ACC112 (cell line): ENCODE data around the gene FBXW5.

ENCODE experiments used
- H2AFZ ChIP-seq: fragments of 200-600 bp; sonication (generic); one replicate; pipeline ENCODE4 v1.6.0; 2017; ENCODE audit warnings: antibody characterized with exemption, low read length; ENCODE audit not compliant: unreplicated experiment
- H3K27ac ChIP-seq: fragments of 200-600 bp; sonication (generic); 2 replicates; pipeline ENCODE4 v1.5.1; 2014; ENCODE audit warnings: low read depth, mild to moderate bottlenecking, antibody characterized with exemption, low read length, moderate library complexity
- H3K27me3 ChIP-seq: fragments of 200-600 bp; sonication (generic); 2 replicates; pipeline ENCODE4 v1.6.1; 2014; ENCODE audit warnings: mild to moderate bottlenecking, antibody characterized with exemption, low read length, moderate library complexity, mixed read lengths; ENCODE audit not compliant: insufficient read depth
- H3K36me3 ChIP-seq: fragments of 200-600 bp; sonication (generic); 2 replicates; pipeline ENCODE4 v1.6.1; 2016; ENCODE audit warnings: mild to moderate bottlenecking, antibody characterized with exemption, low read length, moderate library complexity, mixed read lengths; ENCODE audit not compliant: insufficient read depth
- H3K4me1 ChIP-seq: fragments of 200-600 bp; sonication (generic); one replicate; pipeline ENCODE4 v1.6.1; 2016; ENCODE audit warnings: low read length, mixed read lengths; ENCODE audit not compliant: insufficient read depth, unreplicated experiment, control insufficient read depth
- H3K4me3 ChIP-seq: fragments of 200-600 bp; sonication (generic); 2 replicates; pipeline ENCODE4 v1.5.1; 2014; ENCODE audit warnings: mild to moderate bottlenecking, low read depth, low read length
- H3K79me2 ChIP-seq: fragments of 200-600 bp; sonication (generic); one replicate; pipeline ENCODE4 v1.6.0; 2016; ENCODE audit warnings: low read length; ENCODE audit not compliant: control insufficient read depth, unreplicated experiment, insufficient read depth

Gene FBXW5

GRCh38 chr9:136965771-136966484 is 21.4 kb upstream of the FBXW5 start:
- no peaks in the 10 kb centered on the region for H3K79me2 ChIP-seq
- H3K4me1 ChIP-seq = peaks cover 5% of the 10 kb centered on the region
- H3K27ac ChIP-seq = no peak overlapping the region
- H3K4me3 ChIP-seq = no peak overlapping the region
- H3K27me3 ChIP-seq = no peaks in the 10 kb centered on the region
- no peaks in the 10 kb centered on the region for H3K36me3 ChIP-seq
- H2AFZ ChIP-seq = no peak overlapping the region

GRCh38 chr9:136964833-136965422 is 20.4 kb upstream of the FBXW5 start:
- no peaks in the 10 kb centered on the region for H3K27me3 ChIP-seq

GRCh38 chr9:136964171-136964689 is 19.7 kb upstream of the FBXW5 start:
- H2AFZ ChIP-seq = no peak overlapping the region
- H3K4me3 ChIP-seq = no peak overlapping the region
- H3K79me2 ChIP-seq = no peaks in the 10 kb centered on the region
- no peak overlapping the region for H3K27ac ChIP-seq
- peaks cover 5% of the 10 kb centered on the region for H3K4me1 ChIP-seq
- no peaks in the 10 kb centered on the region for H3K27me3 ChIP-seq
- no peaks in the 10 kb centered on the region for H3K36me3 ChIP-seq

More at GRCh38 chr9:136964833-136965422, 20.4 kb upstream of the FBXW5 start:
- H3K4me1 ChIP-seq = peaks cover 5% of the 10 kb centered on the region
- no peak overlapping the region for H2AFZ ChIP-seq
- H3K79me2 ChIP-seq = no peaks in the 10 kb centered on the region
- no peak overlapping the region for H3K27ac ChIP-seq
- no peak overlapping the region for H3K4me3 ChIP-seq
- H3K36me3 ChIP-seq = no peaks in the 10 kb centered on the region

- no peaks in the 10 kb centered on the region for H3K27me3 ChIP-seq
- H3K4me1 ChIP-seq = peaks cover 5% of the 10 kb centered on the region
- no peak overlapping the region for H3K27ac ChIP-seq
- no peaks in the 10 kb centered on the region for H3K36me3 ChIP-seq
- H2AFZ ChIP-seq = no peak overlapping the region
- no peaks in the 10 kb centered on the region for H3K79me2 ChIP-seq
- no peak overlapping the region for H3K4me3 ChIP-seq
Observed at GRCh38 chr9:136963751-136964150, 19.2 kb upstream of the FBXW5 start.

- no peaks in the 10 kb centered on the region for H3K36me3 ChIP-seq
- no peak overlapping the region for H2AFZ ChIP-seq
- H3K27me3 ChIP-seq = no peaks in the 10 kb centered on the region
- H3K4me3 ChIP-seq = no peak overlapping the region
- H3K4me1 ChIP-seq = peaks cover 5% of the 10 kb centered on the region
- no peaks in the 10 kb centered on the region for H3K79me2 ChIP-seq
- no peak overlapping the region for H3K27ac ChIP-seq
Observed at GRCh38 chr9:136963341-136963740, 18.8 kb upstream of the FBXW5 start.

- H2AFZ ChIP-seq = no peak overlapping the region
- H3K27me3 ChIP-seq = no peaks in the 10 kb centered on the region
- H3K4me3 ChIP-seq = no peak overlapping the region
- H3K4me1 ChIP-seq = peaks cover 5% of the 10 kb centered on the region
- no peak overlapping the region for H3K27ac ChIP-seq
- H3K79me2 ChIP-seq = no peaks in the 10 kb centered on the region
- no peaks in the 10 kb centered on the region for H3K36me3 ChIP-seq
Observed at GRCh38 chr9:136962701-136963248, 18.2 kb upstream of the FBXW5 start.

GRCh38 chr9:136962163-136962562 is 17.6 kb upstream of the FBXW5 start:
- Histone ChIP-seq H3K4me1 (peaks cover 5% of the 10 kb centered on the region), H2AFZ (no peak overlapping the region), H3K27ac (no peak overlapping the region), H3K79me2 (no peaks in the 10 kb centered on the region), H3K27me3 (no peaks in the 10 kb centered on the region), H3K4me3 (no peak overlapping the region), H3K36me3 (no peaks in the 10 kb centered on the region)

GRCh38 chr9:136961279-136962065 is 16.9 kb upstream of the FBXW5 start:
- H3K27me3 ChIP-seq = no peaks in the 10 kb centered on the region
- no peaks in the 10 kb centered on the region for H3K79me2 ChIP-seq
- H2AFZ ChIP-seq = no peak overlapping the region
- no peaks in the 10 kb centered on the region for H3K36me3 ChIP-seq
- H3K4me3 ChIP-seq = no peak overlapping the region
- no peak overlapping the region for H3K27ac ChIP-seq
- H3K4me1 ChIP-seq = peaks cover 5% of the 10 kb centered on the region

GRCh38 chr9:136960938-136961275 is 16.4 kb upstream of the FBXW5 start:
- no peak overlapping the region for H3K27ac ChIP-seq
- no peak overlapping the region for H3K4me3 ChIP-seq
- H2AFZ ChIP-seq = no peak overlapping the region
- no peaks in the 10 kb centered on the region for H3K79me2 ChIP-seq
- peaks cover 2% of the 10 kb centered on the region for H3K4me1 ChIP-seq
- no peaks in the 10 kb centered on the region for H3K27me3 ChIP-seq
- no peaks in the 10 kb centered on the region for H3K36me3 ChIP-seq

GRCh38 chr9:136960212-136960937 is 15.8 kb upstream of the FBXW5 start:
- no peak overlapping the region for H2AFZ ChIP-seq
- no peaks in the 10 kb centered on the region for H3K4me1 ChIP-seq
- H3K27me3 ChIP-seq = no peaks in the 10 kb centered on the region

More at GRCh38 chr9:136960212-136960937, 15.8 kb upstream of the FBXW5 start:
- no peak overlapping the region for H3K27ac ChIP-seq
- H3K36me3 ChIP-seq = no peaks in the 10 kb centered on the region
- H3K79me2 ChIP-seq = no peaks in the 10 kb centered on the region
- H3K4me3 ChIP-seq = no peak overlapping the region
